Measurements from ENCODE around the gene ZNF189.
A peak's percentile ranks its signal among the peaks of the same experiment; 100 is the strongest.

ZNF189 gene

DNA sequence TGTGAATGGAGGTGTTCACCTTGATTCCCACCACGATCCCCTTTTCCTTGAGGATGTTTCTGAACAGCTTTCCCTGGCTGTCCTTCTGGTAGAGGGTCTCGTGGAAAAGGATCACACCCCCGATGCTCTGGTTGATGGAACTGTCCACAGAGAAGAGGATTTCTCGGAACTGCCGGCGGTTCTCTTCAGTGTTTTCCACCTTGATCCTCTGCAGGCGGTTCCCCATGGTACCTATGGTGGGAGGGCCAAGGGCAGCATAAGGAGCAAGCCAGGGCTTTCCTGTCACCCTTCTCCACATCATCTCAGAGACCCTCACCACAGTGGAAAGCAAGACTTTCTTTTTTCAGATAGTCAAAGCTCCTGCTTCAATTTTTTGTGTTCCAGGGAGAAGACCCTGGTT lies 31.1 kb downstream of the ZNF189 start:
- Histone ChIP-seq H3K79me2 (ENCODE audit: insufficient read depth, low read depth) (no peaks in the 10 kb centered on the region), H3K4me3 (IDR thresholded peaks at IDR 0.05; ENCODE audit: insufficient read depth, low read depth, low read length) (no peak overlapping the region), H4K20me1 (ENCODE audit: insufficient read depth) (no peaks in the 10 kb centered on the region), H2AFZ (ENCODE audit: low read depth) (no peak overlapping the region), H3K27ac (peak overlapping the region; percentile 99; the same call in 1 of the 2 replicates), H3K9ac (no peak overlapping the region), H3K27me3 (ENCODE audit: insufficient read depth, low read depth) (no peaks in the 10 kb centered on the region), H3K36me3 (ENCODE audit: insufficient read depth) (no peaks in the 10 kb centered on the region), H3K4me1 (ENCODE audit: low read depth, poor library complexity, severe bottlenecking) (peaks cover 69% of the 10 kb centered on the region), H3K4me2 (no peak overlapping the region)
- TF ChIP-seq, protein P1, sequence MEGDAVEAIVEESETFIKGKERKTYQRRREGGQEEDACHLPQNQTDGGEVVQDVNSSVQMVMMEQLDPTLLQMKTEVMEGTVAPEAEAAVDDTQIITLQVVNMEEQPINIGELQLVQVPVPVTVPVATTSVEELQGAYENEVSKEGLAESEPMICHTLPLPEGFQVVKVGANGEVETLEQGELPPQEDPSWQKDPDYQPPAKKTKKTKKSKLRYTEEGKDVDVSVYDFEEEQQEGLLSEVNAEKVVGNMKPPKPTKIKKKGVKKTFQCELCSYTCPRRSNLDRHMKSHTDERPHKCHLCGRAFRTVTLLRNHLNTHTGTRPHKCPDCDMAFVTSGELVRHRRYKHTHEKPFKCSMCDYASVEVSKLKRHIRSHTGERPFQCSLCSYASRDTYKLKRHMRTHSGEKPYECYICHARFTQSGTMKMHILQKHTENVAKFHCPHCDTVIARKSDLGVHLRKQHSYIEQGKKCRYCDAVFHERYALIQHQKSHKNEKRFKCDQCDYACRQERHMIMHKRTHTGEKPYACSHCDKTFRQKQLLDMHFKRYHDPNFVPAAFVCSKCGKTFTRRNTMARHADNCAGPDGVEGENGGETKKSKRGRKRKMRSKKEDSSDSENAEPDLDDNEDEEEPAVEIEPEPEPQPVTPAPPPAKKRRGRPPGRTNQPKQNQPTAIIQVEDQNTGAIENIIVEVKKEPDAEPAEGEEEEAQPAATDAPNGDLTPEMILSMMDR (conservative IDR thresholded peaks at IDR 0.05; ENCODE audit: low read depth, low read length) = no peak

DNA sequence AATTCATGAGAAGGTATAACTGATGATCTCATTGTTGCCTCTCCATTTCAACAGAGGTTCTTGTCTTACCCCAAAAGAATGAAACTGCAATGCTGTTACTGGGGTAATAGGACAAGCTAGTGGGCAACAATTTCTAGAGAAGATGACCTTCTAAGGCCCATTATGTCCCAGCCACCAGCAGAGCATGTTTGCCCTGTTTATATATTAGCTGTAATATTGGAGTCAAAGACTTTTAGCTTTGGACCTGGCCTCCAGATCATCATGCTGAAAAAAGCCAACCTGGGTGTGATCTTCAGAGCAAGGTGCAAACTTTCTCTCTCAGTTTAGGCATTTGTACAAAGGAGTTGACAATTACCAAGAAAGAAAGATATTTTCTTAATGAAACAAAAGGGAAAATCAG lies 33.5 kb downstream of the ZNF189 start:
- no peak overlapping the region for H3K4me2 ChIP-seq
- no peaks in the 10 kb centered on the region for H4K20me1 ChIP-seq (ENCODE audit: insufficient read depth)
- no peaks in the 10 kb centered on the region for H3K27me3 ChIP-seq (ENCODE audit: insufficient read depth, low read depth)
- no peak overlapping the region for H2AFZ ChIP-seq (ENCODE audit: low read depth)
- H3K27ac ChIP-seq = no peak overlapping the region
- no peaks in the 10 kb centered on the region for H3K79me2 ChIP-seq (ENCODE audit: insufficient read depth, low read depth)
- peaks cover 45% of the 10 kb centered on the region for H3K4me1 ChIP-seq (ENCODE audit: low read depth, poor library complexity, severe bottlenecking)
- no peak overlapping the region for H3K4me3 ChIP-seq (IDR thresholded peaks at IDR 0.05; ENCODE audit: insufficient read depth, low read depth, low read length)
- H3K9ac ChIP-seq = no peak overlapping the region
- H3K36me3 ChIP-seq (ENCODE audit: insufficient read depth) = no peaks in the 10 kb centered on the region
- TF ChIP-seq, protein P1 (conservative IDR thresholded peaks at IDR 0.05; ENCODE audit: low read depth, low read length) = no peak

DNA sequence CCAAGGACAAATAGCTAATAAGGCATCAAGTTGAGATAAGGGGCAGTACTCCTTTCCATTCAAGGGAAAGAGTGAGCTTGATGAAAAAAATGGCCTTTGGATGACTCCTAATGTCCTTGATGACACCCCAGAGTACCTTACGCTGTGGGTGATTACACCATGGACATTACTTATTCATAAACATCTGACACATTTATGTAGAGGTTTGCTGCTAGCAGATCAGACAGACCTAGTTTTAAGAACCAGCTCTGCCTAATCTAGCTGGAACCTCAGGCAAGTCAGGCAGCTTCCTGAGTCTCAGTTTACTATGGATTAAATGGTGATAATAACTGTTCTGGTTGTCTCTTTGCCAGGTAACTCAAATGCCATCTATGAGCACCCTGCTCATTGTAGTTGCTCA lies 34.1 kb downstream of the ZNF189 start:
- TF ChIP-seq, protein P1 (conservative IDR thresholded peaks at IDR 0.05; ENCODE audit: low read depth, low read length) = no peak
- Histone ChIP-seq H2AFZ (ENCODE audit: low read depth) (no peak overlapping the region), H3K27ac (no peak overlapping the region), H3K36me3 (ENCODE audit: insufficient read depth) (no peaks in the 10 kb centered on the region), H3K4me1 (ENCODE audit: low read depth, poor library complexity, severe bottlenecking) (peaks cover 41% of the 10 kb centered on the region), H3K79me2 (ENCODE audit: insufficient read depth, low read depth) (no peaks in the 10 kb centered on the region), H3K9ac (no peak overlapping the region), H4K20me1 (ENCODE audit: insufficient read depth) (no peaks in the 10 kb centered on the region), H3K27me3 (ENCODE audit: insufficient read depth, low read depth) (no peaks in the 10 kb centered on the region), H3K4me2 (no peak overlapping the region), H3K4me3 (IDR thresholded peaks at IDR 0.05; ENCODE audit: insufficient read depth, low read depth, low read length) (no peak overlapping the region)

DNA sequence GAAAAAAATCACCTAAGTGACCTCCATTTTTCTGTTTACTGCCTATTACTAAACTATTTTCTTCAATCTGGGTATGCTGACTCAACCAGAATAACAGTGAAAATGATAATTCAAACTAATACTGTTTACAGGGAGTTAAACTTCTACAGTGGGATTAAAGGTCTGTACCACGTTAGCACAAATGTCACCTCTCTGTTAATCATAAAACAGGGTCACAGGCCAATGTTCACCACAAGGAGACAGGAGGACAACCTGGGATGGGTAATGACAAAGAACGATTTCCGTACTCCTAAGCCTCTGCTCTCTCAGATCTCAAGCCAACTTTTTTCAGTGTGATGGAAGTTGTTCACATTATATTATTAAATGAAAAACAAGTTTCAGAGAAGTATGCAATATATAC lies 34.6 kb downstream of the ZNF189 start:
- Histone ChIP-seq H2AFZ (ENCODE audit: low read depth) (no peak overlapping the region), H3K79me2 (ENCODE audit: insufficient read depth, low read depth) (no peaks in the 10 kb centered on the region), H3K27ac (no peak overlapping the region), H3K27me3 (ENCODE audit: insufficient read depth, low read depth) (no peaks in the 10 kb centered on the region), H3K9ac (no peak overlapping the region), H3K4me3 (IDR thresholded peaks at IDR 0.05; ENCODE audit: insufficient read depth, low read depth, low read length) (no peak overlapping the region), H3K36me3 (ENCODE audit: insufficient read depth) (no peaks in the 10 kb centered on the region), H3K4me1 (ENCODE audit: low read depth, poor library complexity, severe bottlenecking) (peaks cover 41% of the 10 kb centered on the region), H3K4me2 (no peak overlapping the region), H4K20me1 (ENCODE audit: insufficient read depth) (no peaks in the 10 kb centered on the region)
- TF ChIP-seq, protein P1 (conservative IDR thresholded peaks at IDR 0.05; ENCODE audit: low read depth, low read length) = no peak
